ENCODE results near the gene MRM2.

The MRM2 gene

DNA sequence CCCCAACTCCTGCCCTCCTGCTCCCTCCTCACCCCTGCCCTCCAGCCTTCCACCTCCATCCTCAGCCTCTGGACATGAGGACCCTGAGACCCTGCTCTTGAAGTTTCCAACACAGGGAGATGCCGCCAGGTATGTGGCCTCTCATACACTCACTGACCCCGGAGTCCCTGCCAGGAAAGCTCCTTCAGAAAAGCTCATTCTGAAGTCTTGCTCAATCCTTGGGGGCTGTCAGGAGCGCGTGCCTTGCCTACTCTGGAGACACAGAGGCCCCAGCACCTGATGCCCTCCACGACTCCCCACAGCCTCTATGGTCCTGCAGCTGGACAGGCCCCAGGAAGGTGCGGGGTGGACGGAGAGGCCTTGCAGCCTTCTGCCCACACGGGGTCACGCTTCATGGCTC lies 11.0 kb upstream of the MRM2 start:
- TF ChIP-seq, protein P1, sequence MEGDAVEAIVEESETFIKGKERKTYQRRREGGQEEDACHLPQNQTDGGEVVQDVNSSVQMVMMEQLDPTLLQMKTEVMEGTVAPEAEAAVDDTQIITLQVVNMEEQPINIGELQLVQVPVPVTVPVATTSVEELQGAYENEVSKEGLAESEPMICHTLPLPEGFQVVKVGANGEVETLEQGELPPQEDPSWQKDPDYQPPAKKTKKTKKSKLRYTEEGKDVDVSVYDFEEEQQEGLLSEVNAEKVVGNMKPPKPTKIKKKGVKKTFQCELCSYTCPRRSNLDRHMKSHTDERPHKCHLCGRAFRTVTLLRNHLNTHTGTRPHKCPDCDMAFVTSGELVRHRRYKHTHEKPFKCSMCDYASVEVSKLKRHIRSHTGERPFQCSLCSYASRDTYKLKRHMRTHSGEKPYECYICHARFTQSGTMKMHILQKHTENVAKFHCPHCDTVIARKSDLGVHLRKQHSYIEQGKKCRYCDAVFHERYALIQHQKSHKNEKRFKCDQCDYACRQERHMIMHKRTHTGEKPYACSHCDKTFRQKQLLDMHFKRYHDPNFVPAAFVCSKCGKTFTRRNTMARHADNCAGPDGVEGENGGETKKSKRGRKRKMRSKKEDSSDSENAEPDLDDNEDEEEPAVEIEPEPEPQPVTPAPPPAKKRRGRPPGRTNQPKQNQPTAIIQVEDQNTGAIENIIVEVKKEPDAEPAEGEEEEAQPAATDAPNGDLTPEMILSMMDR (conservative IDR thresholded peaks at IDR 0.05; ENCODE audit: low read length) = no peak
- no peak overlapping the region for H3K4me3 ChIP-seq (ENCODE audit: low read length)
- no peak for DNase-seq (ENCODE audit: low read depth)

DNA sequence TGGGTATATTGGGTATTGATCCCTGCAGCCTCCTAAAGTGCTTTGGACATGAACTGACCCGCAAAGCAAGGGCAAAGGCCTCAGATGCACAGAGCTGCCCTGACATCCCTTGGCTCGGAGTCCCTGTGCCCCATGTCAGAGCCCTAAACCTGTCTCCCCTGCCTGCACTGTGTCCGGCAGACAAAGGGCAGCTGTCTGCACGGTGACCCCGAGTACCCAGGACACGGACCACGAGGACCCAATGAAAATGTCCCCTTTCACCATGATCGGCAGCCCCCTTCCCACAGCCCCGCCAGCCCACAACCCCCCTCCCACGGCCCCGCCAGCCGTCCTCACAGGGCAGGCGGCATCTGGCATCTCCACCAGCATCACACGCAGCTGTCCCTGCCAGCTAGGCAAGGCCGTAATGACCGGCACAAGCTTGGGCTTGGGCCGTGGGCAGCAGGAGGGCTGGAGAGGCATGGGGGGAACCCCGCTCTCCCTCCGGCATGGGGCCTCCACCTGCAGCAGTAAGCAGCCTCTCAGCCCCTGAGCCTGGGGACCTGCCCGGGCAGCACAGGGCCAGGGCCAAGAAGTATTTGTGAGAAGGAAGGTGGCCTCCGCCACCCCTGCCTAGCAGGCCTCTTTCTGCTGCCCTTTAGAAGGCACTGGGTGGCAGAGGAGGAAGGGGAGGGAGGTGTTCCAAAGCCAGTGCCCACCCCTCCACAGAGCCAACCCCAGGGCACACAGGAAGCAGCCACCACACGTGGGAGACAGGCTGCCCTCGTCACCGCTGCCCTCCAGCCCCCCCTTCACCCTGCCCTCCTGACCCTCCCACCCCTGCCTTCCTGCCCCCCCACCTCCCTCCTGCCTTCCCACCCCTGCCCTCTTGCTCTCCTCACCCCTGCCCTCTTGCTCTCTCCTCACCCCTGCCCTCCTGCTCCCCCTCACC lies 10.1 kb upstream of the MRM2 start:
- TF ChIP-seq, protein P1 (conservative IDR thresholded peaks at IDR 0.05; ENCODE audit: low read length) = no peak
- no peak for DNase-seq (ENCODE audit: low read depth)

DNA sequence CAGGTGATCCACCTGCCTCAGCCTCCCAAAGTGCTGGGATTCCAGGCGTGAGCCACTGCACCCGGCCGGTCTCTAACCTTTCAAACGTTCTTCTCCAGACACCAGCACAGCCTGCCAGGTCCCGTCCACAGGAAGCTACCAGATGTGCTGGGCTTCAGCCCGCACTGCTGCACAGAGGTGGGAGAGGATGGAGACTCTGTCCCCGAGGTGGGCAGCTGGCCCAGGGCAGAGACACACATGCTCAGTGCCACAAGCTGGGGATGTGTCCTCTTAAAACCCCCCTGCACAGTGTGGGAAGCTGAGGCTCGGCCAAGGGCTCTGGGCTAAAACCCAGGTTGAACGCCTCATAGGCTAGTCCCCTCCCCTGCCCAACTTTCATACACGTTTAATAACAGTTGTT lies 9.4 kb upstream of the MRM2 start:
- TF ChIP-seq, protein P1 (conservative IDR thresholded peaks at IDR 0.05; ENCODE audit: low read length) = no peak
- DNase-seq (ENCODE audit: low read depth) = no peak
- H3K4me3 ChIP-seq (ENCODE audit: low read length) = no peak overlapping the region

More for the DNA sequence above, 10.1 kb upstream of the MRM2 start:
- H3K4me3 ChIP-seq (ENCODE audit: low read length) = no peak overlapping the region

DNA sequence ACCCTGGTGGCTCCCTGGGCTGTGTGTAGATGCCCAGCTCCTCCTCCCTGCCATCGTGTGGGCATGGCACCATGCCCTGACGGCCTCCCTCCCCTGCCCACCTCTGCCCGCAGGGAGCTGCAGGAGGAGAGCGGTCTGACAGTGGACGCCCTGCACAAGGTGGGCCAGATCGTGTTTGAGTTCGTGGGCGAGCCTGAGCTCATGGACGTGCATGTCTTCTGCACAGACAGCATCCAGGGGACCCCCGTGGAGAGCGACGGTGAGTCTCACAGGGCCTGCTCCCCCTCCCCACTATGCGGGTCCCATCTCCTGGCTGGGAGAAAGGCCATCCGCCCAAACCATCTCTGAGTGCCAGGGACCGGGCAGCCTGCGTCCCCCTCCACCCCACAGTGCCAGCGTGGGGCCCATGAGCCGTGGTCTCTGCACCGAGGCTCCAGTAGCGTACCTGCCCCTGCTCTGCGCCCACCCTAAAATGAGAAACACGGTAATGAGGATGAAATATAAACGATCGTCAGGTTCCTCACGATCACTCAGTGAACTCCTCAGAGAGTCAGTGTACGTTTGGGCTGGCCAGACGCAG lies 7.8 kb upstream of the MRM2 start:
- H3K4me3 ChIP-seq (ENCODE audit: low read length) = peak overlapping the region; percentile 45
- TF ChIP-seq, protein P1 (conservative IDR thresholded peaks at IDR 0.05; ENCODE audit: low read length) = no peak
- DNase-seq (ENCODE audit: low read depth) = no peak

DNA sequence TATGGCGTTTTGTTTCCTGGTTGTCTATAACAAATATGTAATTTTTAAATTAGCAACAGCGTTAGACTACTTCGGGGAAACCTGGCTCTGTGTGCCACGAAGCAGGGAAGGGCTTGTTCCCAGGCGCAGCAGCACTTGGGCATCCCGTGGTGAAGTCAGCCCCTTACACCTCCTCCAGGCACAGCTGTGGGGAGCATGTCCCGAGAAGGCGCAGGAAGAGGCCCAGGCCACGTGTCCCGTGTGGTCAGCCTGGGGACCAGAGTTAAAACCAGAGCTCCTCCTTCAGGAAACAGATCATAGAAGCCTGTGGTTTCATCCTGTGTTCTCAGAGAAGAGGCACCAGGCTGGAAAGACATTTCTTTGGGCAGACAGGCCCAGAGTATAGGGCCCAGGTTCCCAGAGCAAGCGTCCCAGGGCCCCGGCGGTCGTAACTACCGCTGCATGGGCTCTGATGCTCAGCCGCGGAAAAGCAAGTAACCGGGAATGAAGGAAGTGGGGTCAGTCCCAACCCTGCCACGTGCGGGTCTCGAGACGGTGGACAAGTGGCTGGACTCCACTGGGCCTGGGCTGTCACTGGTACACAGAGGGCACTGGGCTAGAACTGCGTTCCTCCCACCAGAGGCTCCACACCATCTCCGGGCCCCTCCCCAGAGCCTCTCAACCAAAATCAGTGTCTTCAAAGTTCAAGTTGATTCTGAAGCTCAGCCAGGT lies 7.1 kb upstream of the MRM2 start:
- peak overlapping the region; percentile 45 for H3K4me3 ChIP-seq (ENCODE audit: low read length)
- DNase-seq (ENCODE audit: low read depth) = peak; percentile 98
- TF ChIP-seq, protein P1 (conservative IDR thresholded peaks at IDR 0.05; ENCODE audit: low read length) = peak; percentile 32

DNA sequence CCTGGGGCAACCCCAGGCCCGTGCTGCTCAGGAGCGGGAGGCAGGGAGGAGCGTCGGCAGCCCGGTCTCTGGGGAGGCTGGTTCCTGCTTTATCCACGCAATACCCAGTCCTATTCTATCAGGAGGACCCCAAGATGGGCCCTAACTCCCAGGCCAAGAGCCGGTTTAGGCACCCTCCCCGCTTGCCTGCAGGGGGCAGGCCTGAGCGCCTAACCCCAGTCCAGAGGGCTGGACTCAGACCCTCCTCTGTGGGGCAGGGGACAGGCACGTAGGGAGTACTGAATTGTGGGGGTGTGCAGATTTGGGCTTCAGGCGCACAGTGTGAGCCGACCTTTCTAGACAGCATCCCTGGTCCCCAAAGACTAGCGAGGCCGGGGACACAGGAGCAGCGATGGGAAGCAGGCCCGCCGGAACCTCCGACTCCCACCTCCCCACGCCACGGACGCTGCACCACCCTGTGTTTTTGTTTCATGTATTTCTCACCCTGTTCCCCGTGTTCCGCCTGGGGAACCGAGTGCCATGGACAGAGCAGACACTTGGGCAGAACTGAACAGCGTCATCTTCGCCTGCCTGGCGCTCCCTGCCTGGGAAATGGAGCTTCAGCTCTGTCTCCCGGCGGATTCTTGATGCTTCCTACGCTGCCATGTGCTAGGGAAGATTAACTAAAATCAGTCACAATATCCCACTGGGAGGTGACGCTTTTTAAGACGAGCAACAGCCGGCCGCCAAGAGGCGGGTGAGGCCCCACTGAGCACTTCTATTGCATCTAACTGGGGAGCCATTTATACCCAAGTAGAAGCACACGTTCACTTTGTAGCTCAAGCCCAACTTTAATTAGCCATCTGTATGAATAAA lies 5.4 kb upstream of the MRM2 start:
- DNase-seq (ENCODE audit: low read depth) = no peak
- H3K4me3 ChIP-seq (ENCODE audit: low read length) = no peak overlapping the region
- TF ChIP-seq, protein P1 (conservative IDR thresholded peaks at IDR 0.05; ENCODE audit: low read length) = peak; percentile 73
